ENCODE results near the gene TUBA4A. TPM values are rescaled to one million over a fixed set of nuclear protein-coding genes. Genes with fewer than 3 reads are reported as not detected.
A peak's percentile ranks its signal among the peaks of the same experiment; 100 is the strongest.

TUBA4A gene
- total RNA-seq, 1 donor from 2014 or later = 2.0 TPM

Small RNAs within 50 kb of the gene (small RNA-seq; reads per million reads assigned to genes)
- gene MIR153-1 = 7.0 reads per million, percentile 94 among the genes with 10 or more reads in this experiment

Other genes with a start within 250 kb of the TUBA4A start
- gene CFAP65, start 212.4 kb downstream of the TUBA4A start, total RNA-seq = 0.82 TPM
- gene IHH, start 193.0 kb downstream of the TUBA4A start, total RNA-seq = 0.41 TPM
- 8.6 TPM for gene NHEJ1, start 93.1 kb downstream of the TUBA4A start, total RNA-seq
- under 0.01 TPM for gene SLC23A3, start 83.9 kb downstream of the TUBA4A start, total RNA-seq
- gene CNPPD1, start 77.0 kb downstream of the TUBA4A start, total RNA-seq = 32.2 TPM
- gene RETREG2, start 75.6 kb downstream of the TUBA4A start, total RNA-seq = 73.4 TPM
- gene ZFAND2B, start 47.1 kb downstream of the TUBA4A start, total RNA-seq = 10.2 TPM
- 28.1 TPM for gene ABCB6, start 35.0 kb downstream of the TUBA4A start, total RNA-seq
- 19.6 TPM for gene ATG9A, start 24.3 kb downstream of the TUBA4A start, total RNA-seq
- 34.2 TPM for gene ANKZF1, start 24.1 kb downstream of the TUBA4A start, total RNA-seq
- gene GLB1L, start 8.5 kb downstream of the TUBA4A start, total RNA-seq = 4.9 TPM
- 12.2 TPM for gene STK16, start 8.4 kb downstream of the TUBA4A start, total RNA-seq
- not detected for gene TUBA4B, start 675 bp downstream of the TUBA4A start, total RNA-seq
- gene DNAJB2, start 25.4 kb upstream of the TUBA4A start, total RNA-seq = 46.1 TPM
- gene PTPRN, start 55.5 kb upstream of the TUBA4A start, total RNA-seq = 24.5 TPM
- gene RESP18, start 78.8 kb upstream of the TUBA4A start, total RNA-seq = 0.82 TPM
- gene DNPEP, start 134.0 kb upstream of the TUBA4A start, total RNA-seq = 13.9 TPM
- gene DES, start 164.5 kb upstream of the TUBA4A start, total RNA-seq = 0.41 TPM
- 13.0 TPM for gene SPEG, start 180.9 kb upstream of the TUBA4A start, total RNA-seq
- gene GMPPA, start 245.0 kb upstream of the TUBA4A start, total RNA-seq = 13.0 TPM

Measured in frontal cortex (tissue), 1 donor.